Measurements from ENCODE around the gene PNN. TPM values are rescaled to one million over a fixed set of nuclear protein-coding genes. Genes with fewer than 3 reads are reported as not detected.
"Not testable (repeated sequence)": the region's sequence is repeated elsewhere in the genome, so short reads cannot be mapped to it uniquely, and the experiment has no call there.

PNN gene
- total and polyA plus RNA-seq, 2 donors (not counting 1 experiment from before 2014, with no cell fraction given) = 14.4 to 14.9 TPM

DNA sequence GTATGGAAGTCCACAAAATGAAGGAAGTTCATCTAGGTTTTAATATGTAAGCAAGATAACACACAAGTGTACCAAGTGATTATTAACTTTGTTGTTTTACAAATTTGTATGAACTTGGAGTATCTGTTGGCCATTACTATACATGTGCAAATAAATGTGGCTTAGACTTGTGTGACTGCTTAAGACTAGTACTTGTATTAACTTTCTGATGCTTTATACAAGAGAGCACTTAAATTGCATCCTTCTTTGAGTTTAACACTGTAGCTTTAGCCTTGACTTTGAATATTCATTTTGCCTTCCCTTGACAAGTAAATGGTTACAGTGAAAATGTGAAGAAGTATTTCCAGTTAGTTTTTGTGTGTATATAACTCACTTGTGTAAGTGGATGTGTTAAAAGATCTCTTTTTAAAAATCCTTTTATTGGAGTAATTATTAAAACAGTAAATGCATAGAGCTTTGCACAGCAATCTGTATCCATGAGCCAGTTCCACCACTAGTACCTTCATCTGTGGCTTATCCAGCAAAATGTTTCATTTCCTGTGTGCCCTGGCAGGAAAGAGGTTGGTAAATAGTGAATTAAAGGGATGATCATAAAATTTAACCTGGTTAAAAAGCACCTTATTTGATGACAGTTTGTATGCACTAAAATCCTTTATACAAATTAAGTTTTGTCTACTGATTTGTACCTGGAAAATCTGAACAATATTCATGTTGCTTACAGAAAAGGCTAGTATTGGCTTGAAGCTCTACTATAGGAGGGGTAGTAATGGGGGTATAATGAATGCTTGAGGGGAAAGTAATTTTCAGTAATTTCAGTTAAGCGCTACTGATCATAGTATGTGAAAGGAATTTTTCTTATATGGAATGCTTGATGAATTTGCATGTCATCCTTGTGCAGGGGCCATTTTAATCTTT is 8.0 kb downstream of the PNN start:
- Histone ChIP-seq H3K9me3 (ENCODE audit: control insufficient read depth, insufficient read depth, low read depth, low read length) (no peaks in the 10 kb centered on the region), H3K36me3 (ENCODE audit: control insufficient read depth, insufficient read depth, low read length) (peaks cover 14% of the 10 kb centered on the region), H3K79me2 (ENCODE audit: control insufficient read depth, insufficient read depth, low read length) (peaks cover 3% of the 10 kb centered on the region), H3K9ac (ENCODE audit: insufficient read depth, low read length) (no peak overlapping the region), H3K27me3 (ENCODE audit: control insufficient read depth, insufficient read depth, low read length) (no peaks in the 10 kb centered on the region), H3K4me2 (ENCODE audit: extremely low read depth, insufficient read depth, low read length) (no peak overlapping the region), H3K4me3 (replicated peaks in 1 of 4; ENCODE audit: control extremely low read depth in 1 of 4, insufficient read depth in 1 of 4, low read depth in 3 of 4, low read length in 4 of 4) (no peak overlapping the region), H2AFZ (ENCODE audit: low read length) (no peak overlapping the region), H3K4me1 (ENCODE audit: control insufficient read depth, extremely low read depth, insufficient read depth, low read length) (no peaks in the 10 kb centered on the region), H4K20me1 (ENCODE audit: control insufficient read depth, extremely low read depth, insufficient read depth, low read length) (no peaks in the 10 kb centered on the region), H3K27ac (ENCODE audit: insufficient read depth, low read length) (no peak overlapping the region)
- no peak for DNase-seq (ENCODE audit: low read depth in 2 of 2)
- TF ChIP-seq EZH2 (IDR thresholded peaks at IDR 0.05; ENCODE audit: low read length, missing control alignments) = no peak
- TF ChIP-seq, protein P1, sequence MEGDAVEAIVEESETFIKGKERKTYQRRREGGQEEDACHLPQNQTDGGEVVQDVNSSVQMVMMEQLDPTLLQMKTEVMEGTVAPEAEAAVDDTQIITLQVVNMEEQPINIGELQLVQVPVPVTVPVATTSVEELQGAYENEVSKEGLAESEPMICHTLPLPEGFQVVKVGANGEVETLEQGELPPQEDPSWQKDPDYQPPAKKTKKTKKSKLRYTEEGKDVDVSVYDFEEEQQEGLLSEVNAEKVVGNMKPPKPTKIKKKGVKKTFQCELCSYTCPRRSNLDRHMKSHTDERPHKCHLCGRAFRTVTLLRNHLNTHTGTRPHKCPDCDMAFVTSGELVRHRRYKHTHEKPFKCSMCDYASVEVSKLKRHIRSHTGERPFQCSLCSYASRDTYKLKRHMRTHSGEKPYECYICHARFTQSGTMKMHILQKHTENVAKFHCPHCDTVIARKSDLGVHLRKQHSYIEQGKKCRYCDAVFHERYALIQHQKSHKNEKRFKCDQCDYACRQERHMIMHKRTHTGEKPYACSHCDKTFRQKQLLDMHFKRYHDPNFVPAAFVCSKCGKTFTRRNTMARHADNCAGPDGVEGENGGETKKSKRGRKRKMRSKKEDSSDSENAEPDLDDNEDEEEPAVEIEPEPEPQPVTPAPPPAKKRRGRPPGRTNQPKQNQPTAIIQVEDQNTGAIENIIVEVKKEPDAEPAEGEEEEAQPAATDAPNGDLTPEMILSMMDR (conservative IDR thresholded peaks at IDR 0.05 in 1 of 2, IDR thresholded peaks at IDR 0.05 in 1 of 2; ENCODE audit: low read depth in 1 of 2, low read length in 2 of 2) = no peak

DNA sequence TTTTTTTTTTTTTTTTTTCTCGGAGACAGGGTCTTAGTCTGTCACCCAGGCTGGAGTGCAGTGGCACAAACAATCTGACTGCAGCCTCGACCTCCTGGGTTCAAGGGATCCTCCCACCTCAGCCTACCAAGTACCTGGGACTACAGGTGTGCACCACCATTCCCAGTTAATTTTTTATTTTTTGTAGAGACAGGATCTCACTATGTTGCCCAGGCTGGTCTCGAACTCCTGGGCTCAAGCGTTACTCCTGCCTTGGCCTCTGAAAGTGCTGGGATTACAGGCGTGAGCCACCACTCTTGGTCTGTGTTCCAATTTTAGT is 8.6 kb downstream of the PNN start:
- H3K79me2 ChIP-seq (ENCODE audit: control insufficient read depth, insufficient read depth, low read length); H2AFZ ChIP-seq (ENCODE audit: low read length); H3K27ac ChIP-seq (ENCODE audit: insufficient read depth, low read length); H3K27me3 ChIP-seq (ENCODE audit: control insufficient read depth, insufficient read depth, low read length); DNase-seq (ENCODE audit: low read depth in 2 of 2); H3K4me3 ChIP-seq (replicated peaks in 1 of 4; ENCODE audit: control extremely low read depth in 1 of 4, insufficient read depth in 1 of 4, low read depth in 3 of 4, low read length in 4 of 4); H3K4me2 ChIP-seq (ENCODE audit: extremely low read depth, insufficient read depth, low read length); H3K4me1 ChIP-seq (ENCODE audit: control insufficient read depth, extremely low read depth, insufficient read depth, low read length); H3K9ac ChIP-seq (ENCODE audit: insufficient read depth, low read length); H3K9me3 ChIP-seq (ENCODE audit: control insufficient read depth, insufficient read depth, low read depth, low read length); H4K20me1 ChIP-seq (ENCODE audit: control insufficient read depth, extremely low read depth, insufficient read depth, low read length): not testable (repeated sequence)
- peaks cover 14% of the 10 kb centered on the region for H3K36me3 ChIP-seq (ENCODE audit: control insufficient read depth, insufficient read depth, low read length)

DNA sequence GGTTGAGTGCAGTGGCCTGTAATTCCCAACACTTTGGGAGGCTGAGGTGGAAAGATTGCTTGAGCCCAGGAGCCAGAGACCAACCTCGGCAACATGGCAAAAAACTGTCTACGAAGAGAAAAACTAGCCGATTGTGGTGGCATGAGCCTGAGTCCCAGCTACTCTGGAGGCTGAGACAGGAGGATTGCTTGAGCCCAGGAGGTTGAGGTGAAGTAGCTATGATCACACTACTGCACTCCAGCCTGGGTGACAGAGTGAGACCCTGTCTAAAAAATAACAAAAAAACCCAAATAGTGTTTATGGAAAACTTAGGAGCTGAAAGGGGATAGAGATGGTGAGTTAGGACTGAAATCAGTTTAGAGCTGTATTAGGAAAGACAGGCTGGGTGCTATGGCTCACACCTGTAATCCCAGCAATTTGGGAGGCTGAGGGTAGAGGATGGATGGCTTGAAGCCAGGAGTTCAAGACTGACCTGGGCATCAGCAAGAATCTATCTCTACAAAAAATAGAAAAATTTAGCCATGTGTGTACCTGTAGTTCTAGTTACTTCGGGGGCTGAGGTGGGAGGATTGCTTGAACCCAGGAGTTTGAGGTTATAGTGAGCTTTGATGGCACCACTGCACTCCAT is 9.7 kb downstream of the PNN start:
- TF ChIP-seq EZH2 (IDR thresholded peaks at IDR 0.05; ENCODE audit: low read length, missing control alignments) = no peak
- TF ChIP-seq, protein P1 (conservative IDR thresholded peaks at IDR 0.05 in 1 of 2, IDR thresholded peaks at IDR 0.05 in 1 of 2; ENCODE audit: low read depth in 1 of 2, low read length in 2 of 2) = no peak
- Histone ChIP-seq H3K4me1 (ENCODE audit: control insufficient read depth, extremely low read depth, insufficient read depth, low read length) (no peaks in the 10 kb centered on the region), H3K36me3 (ENCODE audit: control insufficient read depth, insufficient read depth, low read length) (peaks cover 12% of the 10 kb centered on the region), H3K27ac (ENCODE audit: insufficient read depth, low read length) (no peak overlapping the region), H3K27me3 (ENCODE audit: control insufficient read depth, insufficient read depth, low read length) (no peaks in the 10 kb centered on the region), H2AFZ (ENCODE audit: low read length) (no peak overlapping the region), H3K9me3 (ENCODE audit: control insufficient read depth, insufficient read depth, low read depth, low read length) (no peaks in the 10 kb centered on the region), H4K20me1 (ENCODE audit: control insufficient read depth, extremely low read depth, insufficient read depth, low read length) (no peaks in the 10 kb centered on the region), H3K79me2 (ENCODE audit: control insufficient read depth, insufficient read depth, low read length) (no peaks in the 10 kb centered on the region), H3K4me2 (ENCODE audit: extremely low read depth, insufficient read depth, low read length) (no peak overlapping the region), H3K4me3 (replicated peaks in 1 of 4; ENCODE audit: control extremely low read depth in 1 of 4, insufficient read depth in 1 of 4, low read depth in 3 of 4, low read length in 4 of 4) (no peak overlapping the region), H3K9ac (ENCODE audit: insufficient read depth, low read length) (no peak overlapping the region)
- no peak for DNase-seq (ENCODE audit: low read depth in 2 of 2)
